Stimulated activated CD8-positive, alpha-beta memory T cell treated with anti-CD3 and anti-CD28 coated beads, Interleukin-7, amount 100 ng/mL, for 48 hours (primary cell): ENCODE measurements around the gene SLC1A7.

Experiments used
- DNase-seq, 2 donors: peaks; one replicate each; pipeline ENCODE4 v3.0.0-alpha.2; 2020; ENCODE audit warnings: low read depth in 1 of 2; ENCODE audit errors: extremely low read depth in 1 of 2

The SLC1A7 gene

GRCh38 chr1:53077599-53077965 lies 64.9 kb downstream of the SLC1A7 start:
- no peak for DNase-seq

GRCh38 chr1:53076721-53077598 lies 65.5 kb downstream of the SLC1A7 start:
- DNase-seq, result no peak

GRCh38 chr1:53076165-53076564 lies 66.3 kb downstream of the SLC1A7 start:
- DNase-seq, result no peak

- no peak for DNase-seq
Measured at GRCh38 chr1:53075761-53076163, 66.7 kb downstream of the SLC1A7 start.

GRCh38 chr1:53075206-53075605 lies 67.2 kb downstream of the SLC1A7 start:
- no peak for DNase-seq

GRCh38 chr1:53074313-53075154 lies 67.9 kb downstream of the SLC1A7 start:
- no peak for DNase-seq

- DNase-seq, result no peak
Measured at GRCh38 chr1:53073868-53074311, 68.5 kb downstream of the SLC1A7 start.

- no peak for DNase-seq
Measured at GRCh38 chr1:53073287-53073686, 69.2 kb downstream of the SLC1A7 start.

- DNase-seq, result no peak
Measured at GRCh38 chr1:53071915-53072314, 70.5 kb downstream of the SLC1A7 start.

GRCh38 chr1:53071167-53071865 lies 71.1 kb downstream of the SLC1A7 start:
- DNase-seq, result no peak

- DNase-seq, result no peak
Measured at GRCh38 chr1:53070621-53071020, 71.8 kb downstream of the SLC1A7 start.

- no peak for DNase-seq
Measured at GRCh38 chr1:53069663-53070327, 72.6 kb downstream of the SLC1A7 start.

- no peak for DNase-seq
Measured at GRCh38 chr1:53069265-53069662, 73.2 kb downstream of the SLC1A7 start.

GRCh38 chr1:53068314-53069099 lies 73.9 kb downstream of the SLC1A7 start:
- DNase-seq, result no peak

- DNase-seq, result no peak
Measured at GRCh38 chr1:53067886-53068285, 74.6 kb downstream of the SLC1A7 start.

- DNase-seq, result no peak
Measured at GRCh38 chr1:53066891-53067738, 75.3 kb downstream of the SLC1A7 start.

GRCh38 chr1:53066488-53066887 lies 76.0 kb downstream of the SLC1A7 start:
- DNase-seq, result no peak

- no peak for DNase-seq
Measured at GRCh38 chr1:53065391-53065790, 77.0 kb downstream of the SLC1A7 start.
